Ectodermal cell (in vitro differentiated cells): Measurements from ENCODE around the gene ARPP21.

Source experiments
- H3K27ac ChIP-seq: 2 replicates; pipeline ENCODE4 v1.7.0; 2013; ENCODE audit warnings: mild to moderate bottlenecking, low read depth, low read length; ENCODE audit not compliant: insufficient read depth, poor library complexity, severe bottlenecking
- H3K27me3 ChIP-seq: 2 replicates; pipeline ENCODE4 v1.7.0; 2013; ENCODE audit warnings: mild to moderate bottlenecking, low read length; ENCODE audit not compliant: insufficient read depth, control insufficient read depth, poor library complexity, severe bottlenecking
- H3K36me3 ChIP-seq: one replicate; pipeline ENCODE4 v1.7.0; 2013; ENCODE audit warnings: low read length; ENCODE audit not compliant: control insufficient read depth, insufficient read depth
- H3K4me1 ChIP-seq: one replicate; pipeline ENCODE4 v1.7.0; 2013; ENCODE audit warnings: low read length; ENCODE audit not compliant: control insufficient read depth, insufficient read depth
- H3K4me3 ChIP-seq: 2 replicates; pipeline ENCODE4 v1.7.0; 2013; ENCODE audit warnings: low read depth, low read length, control low read depth; ENCODE audit not compliant: insufficient read depth
- H3K9me3 ChIP-seq: 2 replicates; pipeline ENCODE4 v1.7.0; 2013; ENCODE audit warnings: mild to moderate bottlenecking, low read length, moderate library complexity; ENCODE audit not compliant: control insufficient read depth
- WGBS, 2 experiments: methylation state at CpG; one replicate each; pipeline ENCODE4 v1.1.7; 2013; ENCODE audit warnings: missing lambda C conversion rate in 2 of 2; 5-methylcytosine and 5-hydroxymethylcytosine counted together

Gene ARPP21

DNA sequence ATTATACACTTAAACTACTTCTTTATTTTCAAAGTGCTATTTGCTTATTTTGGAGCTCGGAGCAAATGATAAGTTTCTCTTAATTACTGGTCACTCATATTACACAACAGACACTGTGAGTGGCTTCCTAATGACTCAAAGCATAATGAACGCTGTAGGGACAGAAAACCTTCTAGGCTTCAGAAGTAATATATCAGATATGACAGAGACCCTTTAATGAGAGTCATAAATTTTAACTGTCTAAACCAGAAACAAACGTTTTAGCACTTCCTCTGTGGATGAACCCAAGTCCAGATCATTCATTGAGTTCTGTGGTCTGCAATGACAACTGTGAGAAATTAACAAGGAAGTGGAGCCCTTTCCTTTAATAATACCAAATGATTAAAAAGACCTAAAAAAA lies 66.6 kb downstream of the ARPP21 start:
- no peaks in the 10 kb centered on the region for H3K36me3 ChIP-seq
- H3K4me3 ChIP-seq, result no peak overlapping the region
- WGBS, 2 experiments, result 75 to 86% methylated on average over 3 of the region's 3 CpGs
- no peaks in the 10 kb centered on the region for H3K27me3 ChIP-seq
- H3K9me3 ChIP-seq, result no peaks in the 10 kb centered on the region
- peaks cover 11% of the 10 kb centered on the region for H3K4me1 ChIP-seq
- H3K27ac ChIP-seq, result no peak overlapping the region

DNA sequence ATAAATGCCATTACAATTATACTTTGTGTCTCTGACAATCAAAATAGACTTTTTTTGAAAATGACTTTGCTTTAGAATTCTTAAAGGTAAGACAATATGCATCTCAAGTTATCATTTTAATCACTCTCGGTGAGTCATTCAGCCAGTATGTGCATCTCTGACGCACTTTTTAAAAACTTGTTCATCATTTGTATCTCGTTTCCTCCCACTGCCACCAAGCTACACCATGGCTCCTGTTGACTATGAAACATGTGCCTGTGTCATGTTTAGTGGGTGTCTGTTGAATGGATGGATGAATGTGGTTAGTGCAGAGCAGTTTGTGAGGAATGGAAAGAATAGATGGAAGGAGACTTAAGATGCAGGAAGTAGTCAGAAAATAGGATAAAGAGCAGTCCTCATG lies 68.6 kb downstream of the ARPP21 start:
- Histone ChIP-seq H3K36me3 (no peaks in the 10 kb centered on the region), H3K27ac (no peak overlapping the region), H3K4me3 (no peak overlapping the region), H3K4me1 (peaks cover 13% of the 10 kb centered on the region), H3K9me3 (no peaks in the 10 kb centered on the region), H3K27me3 (no peaks in the 10 kb centered on the region)
- 91 to 94% methylated on average over 3 of the region's 3 CpGs for WGBS, 2 experiments

DNA sequence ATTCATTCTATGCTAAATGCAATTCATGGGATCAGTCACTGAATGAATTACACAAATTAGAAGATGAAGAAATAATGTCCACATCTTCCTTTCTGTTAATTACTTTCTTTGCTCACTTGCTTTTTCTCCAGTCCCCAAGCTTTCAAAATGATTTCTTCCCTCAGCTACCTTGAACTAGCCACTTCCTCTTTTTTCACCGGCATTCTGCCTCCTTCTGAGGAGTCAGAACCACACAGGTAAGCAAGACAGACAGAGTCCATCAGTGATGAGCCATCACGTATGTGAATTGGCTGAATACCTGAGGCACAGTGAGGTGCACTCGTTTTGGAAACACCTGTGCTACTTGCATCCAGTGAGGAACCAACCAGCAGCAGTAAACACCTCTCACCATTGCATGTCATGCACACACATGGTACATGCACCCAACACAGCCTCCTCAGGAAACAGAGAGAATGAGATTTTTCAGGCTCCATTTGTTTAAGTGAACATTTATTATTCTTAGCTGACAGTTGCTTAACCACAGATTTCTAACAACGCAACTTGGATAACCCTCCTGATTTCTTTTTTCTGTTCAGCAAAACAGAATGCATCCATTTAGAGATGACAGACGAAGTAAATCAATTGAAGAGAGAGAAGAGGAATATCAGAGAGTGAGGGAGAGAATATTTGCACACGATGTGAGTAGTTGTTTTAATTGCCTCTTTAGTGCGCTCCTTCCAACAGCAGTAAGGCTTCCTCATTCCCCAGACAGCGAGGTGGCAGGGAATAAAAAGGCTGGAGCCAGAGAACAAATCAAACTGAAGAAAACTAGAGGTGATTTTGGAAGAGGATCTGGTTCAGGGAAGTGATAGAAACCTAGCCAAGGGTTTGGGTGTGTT lies 69.3 kb downstream of the ARPP21 start:
- Histone ChIP-seq H3K27me3 (no peaks in the 10 kb centered on the region), H3K36me3 (no peaks in the 10 kb centered on the region), H3K9me3 (no peaks in the 10 kb centered on the region), H3K4me1 (peaks cover 13% of the 10 kb centered on the region), H3K4me3 (no peak overlapping the region), H3K27ac (no peak overlapping the region)
- WGBS, 2 experiments, result 93 to 97% methylated on average over 8 of the region's 8 CpGs

DNA sequence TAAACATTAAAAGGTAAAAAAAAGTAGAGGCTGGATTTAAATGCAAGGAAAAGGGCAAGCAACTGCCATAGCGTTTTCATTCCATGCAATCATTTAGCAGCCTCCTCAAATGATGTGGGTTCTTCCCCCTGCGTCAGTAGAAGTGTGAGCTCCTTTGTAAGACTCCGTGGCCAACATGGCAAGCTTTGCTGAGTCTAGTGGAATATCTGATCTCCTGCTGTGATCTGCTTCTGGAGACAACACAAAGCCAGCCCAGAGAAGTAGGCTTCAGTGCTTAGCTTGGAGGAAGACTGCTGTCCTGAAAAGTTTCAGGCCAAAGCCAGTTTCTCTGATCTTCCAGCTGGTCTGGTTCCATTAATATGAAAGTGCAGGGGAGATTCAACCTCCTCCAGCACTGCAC lies 70.4 kb downstream of the ARPP21 start:
- no peaks in the 10 kb centered on the region for H3K9me3 ChIP-seq
- H3K27me3 ChIP-seq, result no peaks in the 10 kb centered on the region
- H3K27ac ChIP-seq, result no peak overlapping the region
- H3K4me1 ChIP-seq, result peaks cover 13% of the 10 kb centered on the region
- no peak overlapping the region for H3K4me3 ChIP-seq
- 60 to 81% methylated on average over 3 of the region's 3 CpGs for WGBS, 2 experiments
- H3K36me3 ChIP-seq, result no peaks in the 10 kb centered on the region

DNA sequence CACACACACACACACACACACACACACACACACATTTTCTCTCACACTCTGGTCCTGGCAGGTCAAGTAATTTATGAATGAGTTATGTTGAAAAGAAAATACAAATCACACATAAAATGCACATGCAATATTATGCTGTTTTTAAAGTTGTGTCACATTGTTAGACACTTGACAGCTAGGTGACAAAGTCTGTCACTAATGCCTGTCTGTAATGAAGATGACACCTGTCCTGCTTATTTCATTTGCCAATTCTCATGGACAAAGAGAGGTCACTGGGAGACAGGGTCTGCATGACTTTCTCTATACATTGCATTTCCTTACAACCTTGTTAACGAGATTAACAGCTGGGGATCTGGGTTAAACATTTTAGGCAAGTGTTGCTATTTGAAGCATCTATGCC lies 71.2 kb downstream of the ARPP21 start:
- WGBS, 2 experiments, result 50 to 86% methylated on average over 1 of the region's 1 CpG
- H3K27me3 ChIP-seq, result no peaks in the 10 kb centered on the region
- no peaks in the 10 kb centered on the region for H3K36me3 ChIP-seq
- no peaks in the 10 kb centered on the region for H3K9me3 ChIP-seq
- H3K27ac ChIP-seq, result no peak overlapping the region
- no peak overlapping the region for H3K4me3 ChIP-seq
- peaks cover 13% of the 10 kb centered on the region for H3K4me1 ChIP-seq

DNA sequence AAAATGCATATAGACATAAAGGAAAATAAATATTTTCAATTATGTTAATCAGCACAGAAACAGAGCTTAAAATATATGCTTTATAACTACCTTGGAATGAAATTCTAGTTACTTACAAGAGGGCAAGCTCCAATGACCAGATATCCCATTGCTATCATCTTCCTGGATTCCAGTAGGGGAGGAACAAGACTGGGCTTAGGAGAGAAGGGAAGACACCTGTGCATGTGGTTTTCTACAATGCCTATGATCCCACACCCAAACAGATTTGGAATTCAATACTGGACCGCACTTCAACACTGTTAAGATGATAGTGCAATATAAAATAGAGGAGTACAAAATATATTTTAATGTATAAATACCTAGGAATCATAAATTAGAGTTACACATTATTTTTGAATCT lies 79.6 kb downstream of the ARPP21 start:
- Histone ChIP-seq H3K4me3 (no peak overlapping the region), H3K4me1 (no peaks in the 10 kb centered on the region)

DNA sequence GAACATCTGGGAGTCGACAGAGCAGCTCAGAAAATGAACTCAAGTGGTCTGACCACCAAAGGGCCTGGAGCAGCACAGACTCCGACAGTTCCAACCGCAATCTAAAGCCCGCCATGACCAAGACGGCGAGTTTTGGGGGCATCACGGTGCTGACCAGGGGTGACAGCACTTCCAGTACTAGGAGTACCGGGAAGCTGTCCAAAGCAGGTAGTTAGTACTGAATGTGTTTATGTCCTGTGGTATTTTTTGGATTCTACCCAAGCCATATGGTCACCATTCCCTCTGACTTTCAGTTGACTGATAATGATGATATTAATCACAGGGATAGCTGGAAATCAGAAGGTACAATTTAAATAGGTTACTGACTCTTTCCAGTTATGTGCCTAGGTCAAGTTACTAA lies 82.3 kb downstream of the ARPP21 start:
- whole genome bisulfite sequencing, 2 experiments, result 91 to 93% methylated on average over 8 of the region's 8 CpGs
- Histone ChIP-seq H3K9me3 (no peaks in the 10 kb centered on the region), H3K27me3 (no peaks in the 10 kb centered on the region), H3K4me1 (no peaks in the 10 kb centered on the region), H3K27ac (no peak overlapping the region), H3K4me3 (no peak overlapping the region), H3K36me3 (no peaks in the 10 kb centered on the region)

More for the DNA sequence above, 79.6 kb downstream of the ARPP21 start:
- no CpG with 5 or more reads among the region's 1 CpG for WGBS, 2 experiments
- no peaks in the 10 kb centered on the region for H3K9me3 ChIP-seq
- H3K27me3 ChIP-seq, result no peaks in the 10 kb centered on the region
- no peaks in the 10 kb centered on the region for H3K36me3 ChIP-seq
- no peak overlapping the region for H3K27ac ChIP-seq

DNA sequence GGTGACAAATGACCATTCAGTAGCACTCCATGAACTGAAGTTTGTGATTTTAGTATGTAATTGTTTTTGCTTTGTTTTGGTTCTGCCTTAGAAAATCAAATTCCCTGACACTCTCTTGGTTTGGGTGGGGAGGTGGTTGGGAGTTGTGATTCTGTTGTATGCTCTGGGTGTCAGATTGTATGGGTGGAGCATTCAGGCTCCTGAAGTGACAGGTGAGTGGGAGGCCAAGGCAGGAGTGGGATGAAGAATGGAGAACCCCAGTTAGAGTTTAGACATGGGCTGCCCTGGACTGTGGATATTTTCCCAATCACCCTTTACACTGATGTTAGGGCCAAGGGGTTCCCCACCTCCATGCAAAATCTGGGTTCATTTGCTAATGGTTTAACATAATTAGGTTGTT lies 83.6 kb downstream of the ARPP21 start:
- Histone ChIP-seq H3K27ac (no peak overlapping the region), H3K27me3 (no peaks in the 10 kb centered on the region), H3K4me1 (no peaks in the 10 kb centered on the region), H3K9me3 (no peaks in the 10 kb centered on the region), H3K4me3 (no peak overlapping the region), H3K36me3 (no peaks in the 10 kb centered on the region)

DNA sequence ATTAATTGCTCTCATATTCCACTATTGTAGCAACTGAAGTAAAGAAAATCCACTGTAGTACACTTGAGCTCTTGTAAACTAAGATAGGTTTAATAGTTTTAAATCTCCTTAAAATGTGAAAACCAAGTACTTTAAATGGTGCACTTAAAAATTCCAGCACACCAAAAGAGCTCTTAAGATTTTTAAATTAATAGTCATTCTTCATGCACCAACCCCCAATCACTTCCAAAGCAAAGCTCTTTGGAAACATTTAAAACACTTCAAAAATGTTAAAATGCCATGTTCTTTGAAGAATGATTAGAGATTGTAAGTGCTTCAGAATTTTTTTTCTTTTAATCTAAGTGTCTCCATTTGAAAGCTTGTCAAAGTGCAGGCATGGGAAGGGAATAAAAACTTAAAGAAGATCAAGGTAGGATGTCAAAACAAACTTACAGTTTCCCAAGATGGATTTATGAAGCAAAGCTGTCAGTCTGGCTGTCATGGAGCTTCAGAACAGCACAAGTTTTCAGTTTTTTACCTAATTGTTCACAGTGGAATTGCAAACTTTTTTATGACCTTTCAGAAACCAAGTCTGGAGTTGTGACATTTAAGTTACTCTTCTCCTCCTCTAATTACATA lies 84.3 kb downstream of the ARPP21 start:
- H3K4me3 ChIP-seq, result no peak overlapping the region
- H3K4me1 ChIP-seq, result no peaks in the 10 kb centered on the region
- H3K36me3 ChIP-seq, result no peaks in the 10 kb centered on the region
- H3K27me3 ChIP-seq, result no peaks in the 10 kb centered on the region
- no peaks in the 10 kb centered on the region for H3K9me3 ChIP-seq
- no peak overlapping the region for H3K27ac ChIP-seq

DNA sequence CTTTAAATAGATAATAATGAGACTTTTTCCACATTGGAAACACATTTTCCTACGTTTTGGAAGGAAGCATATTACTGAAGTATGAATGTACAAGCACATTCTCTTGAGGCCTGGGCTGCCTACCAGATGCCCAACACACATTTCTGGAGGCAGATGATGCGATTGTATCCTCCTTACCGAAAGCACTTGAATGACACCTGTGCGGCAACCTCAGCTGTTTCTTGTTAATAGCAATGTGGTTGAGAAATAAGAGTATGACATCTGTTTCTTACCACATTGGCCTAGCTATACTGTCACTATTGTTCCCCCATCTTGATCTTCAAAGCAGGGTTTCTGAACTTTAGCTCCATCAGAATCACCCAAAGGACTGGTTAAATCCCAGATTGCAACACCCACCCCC lies 84.8 kb downstream of the ARPP21 start:
- no peaks in the 10 kb centered on the region for H3K4me1 ChIP-seq
- no peak overlapping the region for H3K27ac ChIP-seq
- H3K9me3 ChIP-seq, result no peaks in the 10 kb centered on the region
- no peaks in the 10 kb centered on the region for H3K27me3 ChIP-seq
- H3K4me3 ChIP-seq, result no peak overlapping the region
- no peaks in the 10 kb centered on the region for H3K36me3 ChIP-seq
- WGBS, 2 experiments, result 90 to 92% methylated on average over 3 to 4 of the region's 4 CpGs
